Heart right ventricle (tissue), 16 donors: Measurements from ENCODE around the gene NCS1. TPM values are rescaled to one million over a fixed set of nuclear protein-coding genes. Genes with fewer than 3 reads are reported as not detected.

ENCODE experiments used
- ATAC-seq, 8 donors: fragments of 200-7000 bp; cut with Tn5 transposase; one replicate each; pipeline ENCODE4 v1.9.1; 2020; ENCODE audit warnings: mild to moderate bottlenecking in 8 of 8, moderate library complexity in 8 of 8, moderate number of reproducible peaks in 1 of 8
- DNase-seq, 2 donors: peaks; one replicate each; pipeline ENCODE4 v3.0.0-alpha.2; 2020
- H3K27ac ChIP-seq, 10 donors: fragments of 200-600 bp; sonication (generic) in 2 of 10; one replicate each; pipeline versions ENCODE4 v1.5.0 to v1.8.0; 2020 to 2022; ENCODE audit warnings: mild to moderate bottlenecking in 3 of 10
- H3K27me3 ChIP-seq, 7 donors: fragments of 200-600 bp; one replicate each; pipeline ENCODE4 v1.8.0; 2021 to 2022; ENCODE audit warnings: mild to moderate bottlenecking in 2 of 7
- H3K36me3 ChIP-seq, 9 donors: fragments of 200-600 bp; sonication (generic) in 1 of 9; one replicate each; pipeline versions ENCODE4 v1.5.0 to v1.8.0; 2020 to 2022; ENCODE audit warnings: mild to moderate bottlenecking in 2 of 9
- H3K4me1 ChIP-seq, 9 donors: fragments of 200-600 bp; sonication (generic) in 1 of 9; one replicate each; pipeline versions ENCODE4 v1.5.0 to v1.8.0; 2020 to 2022; ENCODE audit warnings: mild to moderate bottlenecking in 4 of 9
- H3K4me3 ChIP-seq, 10 donors: fragments of 200-600 bp; sonication (generic) in 2 of 10; one replicate each; pipeline versions ENCODE4 v1.5.0 to v1.8.0; 2020 to 2022; ENCODE audit warnings: mild to moderate bottlenecking in 7 of 10, moderate library complexity in 2 of 10
- H3K9me3 ChIP-seq, 11 donors: fragments of 200-600 bp in 10 of 11; sonication (generic) in 2 of 11; one replicate each; pipeline versions ENCODE4 v1.5.0 to v1.8.0; 2013 to 2022; ENCODE audit warnings: mild to moderate bottlenecking in 2 of 11, control low read depth in 1 of 11, moderate library complexity in 1 of 11
- CTCF ChIP-seq, 9 donors: fragments of 200-600 bp; sonication (generic) in 2 of 9; IDR thresholded peaks; one replicate each; pipeline versions ENCODE4 v1.5.0 to v1.8.0; 2021 to 2022; ENCODE audit warnings: antibody characterized with exemption in 9 of 9, mild to moderate bottlenecking in 5 of 9, moderate library complexity in 1 of 9
- WGBS, 2 donors: extraction: QIAGEN DNeasy Blood & Tissue Kit; methylation state at CpG; one replicate each; pipeline ENCODE4 v1.1.7; 2013; ENCODE audit warnings: inconsistent platforms in 1 of 2; 5-methylcytosine and 5-hydroxymethylcytosine counted together
- intact Hi-C, 10 donors: fragments of 100-400 bp; cut with DNase I; formaldehyde crosslinking; loops; one replicate each; pipeline versions ENCODE4 v1.11.1 to v1.14.2; 2022
- polyA plus RNA-seq, 2 donors: library from polyadenylated mRNA; stranded (reverse); fragments of 200-250 nt; gene quantifications; one replicate each; pipeline ENCODE4 v1.2.3, GENCODE V29; 2013
- total RNA-seq, 10 donors: library from RNA; stranded (reverse); fragmentation: NEBNext Ultra II Directional in 3 of 10; extraction: Animal tissue kit (Norgen Biotek cat#: 25700) in 3 of 10; gene quantifications; one replicate each; pipeline versions ENCODE4 v1.2.1 to v1.2.4, GENCODE V29; 2021 to 2023
- donor health status: Arrhythmogenic right ventricular cardiomyopathy.
- donor health status: ischemic (EF 13 %, LVEDD 7.1; RV severe dilation, severe dysfunction).
- donor health status: healthy with polysubstance abuse.
- donor health status: DM: no; HTN: yes; CAD: no.
- donor health status: DM: no; HTN: no; CAD: no.
- donor health status: ischemic (EF 25% LVEDD 6.9; RV normal size, moderate dysfunction).
- donor health status: ischemic (EF 25% LVEDD 5.7; RV mildly dilated, moderate dysfunction).
- donor health status: healthy.
- donor health status: DM: yes; HTN: yes; CAD: no.
- donor health status: Ischemic cardiomyopathy.
- donor health status: ischemic (EF 35%, LVEDD 5.7; RV mildly dilated, moderate dysfunction).
- donor health status: nonischemic (EF 11% LVEDD 7.7; RV severe dilation, severe dysfunction).
- donor health status: DM: yes; HTN: yes; CAD: no.
- donor health status: PGD.
- donor health status: ischemic (EF 29% LVEDD 5.4; RV normal size, mild dysfunction).
- donor health status: nonischemic (EF 23%, LVEDD 6.1; RV moderate dilation, normal function).

Gene NCS1
- total and polyA plus RNA-seq, 12 donors, result 2.0 to 16.2 (median 7.0) TPM

GRCh38 chr9:130243015-130243881 is 71.0 kb downstream of the NCS1 start:
- intact Hi-C loops, result loop anchor here in 2 of 10 donors (5.0 kb wide), 2 partner anchors 99 to 356 kb away; no protein-coding TSS in a partner anchor
- Histone ChIP-seq H3K36me3 (no peaks in the 10 kb centered on the region), H3K4me3 (peak overlapping the region in 1 of 10 donors; percentile 9), H3K4me1 (peaks cover 0 to 14% (median 0%) of the 10 kb centered on the region in 9 donors), H3K27ac (no peak overlapping the region), H3K9me3 (no peaks in the 10 kb centered on the region), H3K27me3 (no peaks in the 10 kb centered on the region)
- 24 to 26% methylated on average over 35 of the region's 35 CpGs for WGBS, 2 donors
- peak; percentile 58 to 78 for DNase-seq
- peak; percentile 88 to 96 (median 93) for TF ChIP-seq CTCF (IDR thresholded peaks at IDR 0.05)
- peak; percentile 62 to 77 (median 72) for ATAC-seq

- Histone ChIP-seq H3K4me1 (peaks cover 0 to 14% (median 0%) of the 10 kb centered on the region in 9 donors), H3K4me3 (no peak overlapping the region), H3K27me3 (no peaks in the 10 kb centered on the region), H3K36me3 (no peaks in the 10 kb centered on the region), H3K27ac (no peak overlapping the region), H3K9me3 (no peaks in the 10 kb centered on the region)
- no peak for TF ChIP-seq CTCF (IDR thresholded peaks at IDR 0.05)
- 87 to 89% methylated on average over 7 of the region's 7 CpGs for WGBS, 2 donors
- ATAC-seq (peak in 2 of 8 donors; percentile 6 to 15), DNase-seq (no peak)
- intact Hi-C loops, result loop anchor here in 2 of 10 donors (5.0 kb wide), 2 partner anchors 98 to 357 kb away; no protein-coding TSS in a partner anchor
Measured at GRCh38 chr9:130243882-130244170, 71.6 kb downstream of the NCS1 start.

DNA sequence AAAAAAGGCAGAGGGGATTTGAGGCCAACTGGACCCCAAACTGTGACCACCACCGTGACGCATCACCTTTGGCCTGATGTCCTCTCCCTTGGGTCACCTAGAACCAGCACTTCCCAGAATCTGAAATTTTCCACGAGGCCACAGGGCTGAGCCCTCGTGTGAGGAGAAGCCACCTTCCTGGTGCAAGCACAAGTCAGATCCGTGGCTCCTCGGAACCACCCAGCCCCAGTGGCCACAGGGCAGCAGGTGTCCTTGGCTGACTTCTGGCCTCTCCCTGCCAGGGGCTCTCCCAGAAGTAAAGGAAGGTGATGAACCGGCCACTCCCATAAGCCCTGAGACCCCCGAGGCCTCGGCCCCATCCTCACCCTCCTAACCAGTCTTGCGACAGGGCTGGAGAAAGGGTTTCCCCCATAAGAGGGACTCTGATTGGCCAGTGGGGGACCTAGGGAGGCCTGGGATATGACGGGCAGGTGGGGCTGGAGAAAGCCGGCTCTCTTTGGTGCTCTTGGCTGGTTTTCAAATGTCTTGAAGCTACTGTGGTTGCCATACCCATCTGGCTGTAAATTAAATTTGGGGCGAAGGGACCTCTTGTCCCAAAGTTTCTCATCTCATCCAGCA is 72.5 kb downstream of the NCS1 start:
- Histone ChIP-seq H3K27ac (no peak overlapping the region), H3K27me3 (no peaks in the 10 kb centered on the region), H3K9me3 (no peaks in the 10 kb centered on the region), H3K4me1 (peaks cover 0 to 14% (median 0%) of the 10 kb centered on the region in 9 donors), H3K4me3 (no peak overlapping the region), H3K36me3 (no peaks in the 10 kb centered on the region)
- DNase-seq (no peak), ATAC-seq (no peak)
- intact Hi-C loops, result loop anchor here in 2 of 10 donors (5.0 kb wide), 2 partner anchors 98 to 357 kb away; no protein-coding TSS in a partner anchor
- whole genome bisulfite sequencing, 2 donors, result 90 to 92% methylated on average over 13 of the region's 13 CpGs
- TF ChIP-seq CTCF (IDR thresholded peaks at IDR 0.05), result no peak

GRCh38 chr9:130245474-130245873 is 73.3 kb downstream of the NCS1 start:
- ATAC-seq (no peak), DNase-seq (no peak)
- H3K9me3 ChIP-seq, result no peaks in the 10 kb centered on the region
- peaks cover 0 to 7% (median 0%) of the 10 kb centered on the region in 7 donors for H3K27me3 ChIP-seq
- peaks cover 0 to 12% (median 0%) of the 10 kb centered on the region in 9 donors for H3K4me1 ChIP-seq
- 93 to 95% methylated on average over 11 of the region's 11 CpGs for WGBS, 2 donors
- no peak overlapping the region for H3K4me3 ChIP-seq
- H3K36me3 ChIP-seq, result no peaks in the 10 kb centered on the region
- intact Hi-C loops, result no loop called here
- TF ChIP-seq CTCF (IDR thresholded peaks at IDR 0.05), result no peak
- H3K27ac ChIP-seq, result no peak overlapping the region
